ENCODE results near the gene ZC3H14. TPM values are rescaled to one million over a fixed set of nuclear protein-coding genes. Genes with fewer than 3 reads are reported as not detected.

ZC3H14 gene
- total and polyA plus RNA-seq, 4 donors: 22.4 to 54.5 (median 31.7) TPM

- Histone ChIP-seq H3K36me3 (ENCODE audit: control insufficient read depth in 4 of 4, insufficient read depth in 3 of 4, low read depth in 1 of 4, low read length in 3 of 4) (peaks cover 0 to 2% (median under 1%) of the 10 kb centered on the region in 4 donors), H3K4me1 (ENCODE audit: control insufficient read depth in 4 of 4, insufficient read depth in 4 of 4, low read length in 3 of 4) (no peaks in the 10 kb centered on the region), H3K9ac (ENCODE audit: low read depth in 1 of 2, low read length in 2 of 2) (no peak overlapping the region), H3K27me3 (ENCODE audit: control insufficient read depth in 4 of 4, insufficient read depth in 4 of 4, low read length in 3 of 4) (no peaks in the 10 kb centered on the region), H3K4me3 (ENCODE audit: low read depth in 1 of 3, low read length in 3 of 3) (no peak overlapping the region), H3K27ac (ENCODE audit: low read depth in 1 of 2, low read length in 2 of 2) (no peak overlapping the region), H3K9me3 (ENCODE audit: control insufficient read depth in 4 of 4, low read length in 3 of 4) (no peaks in the 10 kb centered on the region)
- TF ChIP-seq RAD21 (IDR thresholded peaks at IDR 0.05) (no peak), SP1 (IDR thresholded peaks at IDR 0.05) (no peak), HNF4G (IDR thresholded peaks at IDR 0.05) (no peak), GABPA (IDR thresholded peaks at IDR 0.05 in 1 of 2, conservative IDR thresholded peaks at IDR 0.05 in 1 of 2) (no peak), JUND (IDR thresholded peaks at IDR 0.05) (no peak), NR2F2 (IDR thresholded peaks at IDR 0.05) (no peak), TAF1 (conservative IDR thresholded peaks at IDR 0.05) (no peak), HNF4A (conservative IDR thresholded peaks at IDR 0.05) (no peak), YY1 (IDR thresholded peaks at IDR 0.05) (no peak), RXRA (IDR thresholded peaks at IDR 0.05) (no peak)
- TF ChIP-seq, protein P1, sequence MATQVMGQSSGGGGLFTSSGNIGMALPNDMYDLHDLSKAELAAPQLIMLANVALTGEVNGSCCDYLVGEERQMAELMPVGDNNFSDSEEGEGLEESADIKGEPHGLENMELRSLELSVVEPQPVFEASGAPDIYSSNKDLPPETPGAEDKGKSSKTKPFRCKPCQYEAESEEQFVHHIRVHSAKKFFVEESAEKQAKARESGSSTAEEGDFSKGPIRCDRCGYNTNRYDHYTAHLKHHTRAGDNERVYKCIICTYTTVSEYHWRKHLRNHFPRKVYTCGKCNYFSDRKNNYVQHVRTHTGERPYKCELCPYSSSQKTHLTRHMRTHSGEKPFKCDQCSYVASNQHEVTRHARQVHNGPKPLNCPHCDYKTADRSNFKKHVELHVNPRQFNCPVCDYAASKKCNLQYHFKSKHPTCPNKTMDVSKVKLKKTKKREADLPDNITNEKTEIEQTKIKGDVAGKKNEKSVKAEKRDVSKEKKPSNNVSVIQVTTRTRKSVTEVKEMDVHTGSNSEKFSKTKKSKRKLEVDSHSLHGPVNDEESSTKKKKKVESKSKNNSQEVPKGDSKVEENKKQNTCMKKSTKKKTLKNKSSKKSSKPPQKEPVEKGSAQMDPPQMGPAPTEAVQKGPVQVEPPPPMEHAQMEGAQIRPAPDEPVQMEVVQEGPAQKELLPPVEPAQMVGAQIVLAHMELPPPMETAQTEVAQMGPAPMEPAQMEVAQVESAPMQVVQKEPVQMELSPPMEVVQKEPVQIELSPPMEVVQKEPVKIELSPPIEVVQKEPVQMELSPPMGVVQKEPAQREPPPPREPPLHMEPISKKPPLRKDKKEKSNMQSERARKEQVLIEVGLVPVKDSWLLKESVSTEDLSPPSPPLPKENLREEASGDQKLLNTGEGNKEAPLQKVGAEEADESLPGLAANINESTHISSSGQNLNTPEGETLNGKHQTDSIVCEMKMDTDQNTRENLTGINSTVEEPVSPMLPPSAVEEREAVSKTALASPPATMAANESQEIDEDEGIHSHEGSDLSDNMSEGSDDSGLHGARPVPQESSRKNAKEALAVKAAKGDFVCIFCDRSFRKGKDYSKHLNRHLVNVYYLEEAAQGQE (IDR thresholded peaks at IDR 0.05): no peak
- TF ChIP-seq, protein P2, sequence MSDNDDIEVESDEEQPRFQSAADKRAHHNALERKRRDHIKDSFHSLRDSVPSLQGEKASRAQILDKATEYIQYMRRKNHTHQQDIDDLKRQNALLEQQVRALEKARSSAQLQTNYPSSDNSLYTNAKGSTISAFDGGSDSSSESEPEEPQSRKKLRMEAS (IDR thresholded peaks at IDR 0.05): no peak
- no peak for DNase-seq (ENCODE audit: low spot score)
- 83% methylated on average over 2 of the region's 2 CpGs for WGBS
These were observed 58.3 kb downstream of the ZC3H14 start for GRCh38 chr14:88621100-88621499.

- no peaks in the 10 kb centered on the region for H3K9me3 ChIP-seq (ENCODE audit: control insufficient read depth in 4 of 4, low read length in 3 of 4)
- WGBS: 98% methylated on average over 3 of the region's 3 CpGs
- H3K4me1 ChIP-seq (ENCODE audit: control insufficient read depth in 4 of 4, insufficient read depth in 4 of 4, low read length in 3 of 4): no peaks in the 10 kb centered on the region
- TF ChIP-seq ATF3 (IDR thresholded peaks at IDR 0.05): no peak
- no peak for TF ChIP-seq RAD21 (IDR thresholded peaks at IDR 0.05)
- TF ChIP-seq, protein P1 (IDR thresholded peaks at IDR 0.05): no peak
- TF ChIP-seq GABPA (IDR thresholded peaks at IDR 0.05 in 1 of 2, conservative IDR thresholded peaks at IDR 0.05 in 1 of 2): no peak
- no peak for TF ChIP-seq HNF4G (IDR thresholded peaks at IDR 0.05)
- TF ChIP-seq YY1 (IDR thresholded peaks at IDR 0.05): no peak
- TF ChIP-seq JUND (IDR thresholded peaks at IDR 0.05): no peak
- TF ChIP-seq ZBTB33 (IDR thresholded peaks at IDR 0.05): no peak
- TF ChIP-seq RXRA (IDR thresholded peaks at IDR 0.05): no peak
- TF ChIP-seq, protein P3, sequence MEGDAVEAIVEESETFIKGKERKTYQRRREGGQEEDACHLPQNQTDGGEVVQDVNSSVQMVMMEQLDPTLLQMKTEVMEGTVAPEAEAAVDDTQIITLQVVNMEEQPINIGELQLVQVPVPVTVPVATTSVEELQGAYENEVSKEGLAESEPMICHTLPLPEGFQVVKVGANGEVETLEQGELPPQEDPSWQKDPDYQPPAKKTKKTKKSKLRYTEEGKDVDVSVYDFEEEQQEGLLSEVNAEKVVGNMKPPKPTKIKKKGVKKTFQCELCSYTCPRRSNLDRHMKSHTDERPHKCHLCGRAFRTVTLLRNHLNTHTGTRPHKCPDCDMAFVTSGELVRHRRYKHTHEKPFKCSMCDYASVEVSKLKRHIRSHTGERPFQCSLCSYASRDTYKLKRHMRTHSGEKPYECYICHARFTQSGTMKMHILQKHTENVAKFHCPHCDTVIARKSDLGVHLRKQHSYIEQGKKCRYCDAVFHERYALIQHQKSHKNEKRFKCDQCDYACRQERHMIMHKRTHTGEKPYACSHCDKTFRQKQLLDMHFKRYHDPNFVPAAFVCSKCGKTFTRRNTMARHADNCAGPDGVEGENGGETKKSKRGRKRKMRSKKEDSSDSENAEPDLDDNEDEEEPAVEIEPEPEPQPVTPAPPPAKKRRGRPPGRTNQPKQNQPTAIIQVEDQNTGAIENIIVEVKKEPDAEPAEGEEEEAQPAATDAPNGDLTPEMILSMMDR (IDR thresholded peaks at IDR 0.05; ENCODE audit: low read depth, low read length, missing input control): no peak
- no peak for TF ChIP-seq SP1 (IDR thresholded peaks at IDR 0.05)
- TF ChIP-seq, protein P2 (IDR thresholded peaks at IDR 0.05): no peak
- H3K4me3 ChIP-seq (ENCODE audit: low read depth in 1 of 3, low read length in 3 of 3): no peak overlapping the region
- DNase-seq (ENCODE audit: low spot score): no peak
- peaks cover 0 to 2% (median under 1%) of the 10 kb centered on the region in 4 donors for H3K36me3 ChIP-seq (ENCODE audit: control insufficient read depth in 4 of 4, insufficient read depth in 3 of 4, low read depth in 1 of 4, low read length in 3 of 4)
- H3K27me3 ChIP-seq (ENCODE audit: control insufficient read depth in 4 of 4, insufficient read depth in 4 of 4, low read length in 3 of 4): no peaks in the 10 kb centered on the region
- no peak overlapping the region for H3K9ac ChIP-seq (ENCODE audit: low read depth in 1 of 2, low read length in 2 of 2)
- H3K27ac ChIP-seq (ENCODE audit: low read depth in 1 of 2, low read length in 2 of 2): no peak overlapping the region
These were observed 62.8 kb downstream of the ZC3H14 start for GRCh38 chr14:88625671-88626070.
